ENCODE measurements around the gene STMN1. TPM values are rescaled to one million over a fixed set of nuclear protein-coding genes. Genes with fewer than 3 reads are reported as not detected.

Gene STMN1
- total and polyA plus RNA-seq, 2 experiments from 2014 or later: 227 to 1,890 TPM

- DNase-seq (ENCODE audit: low spot score): no peak
- Histone ChIP-seq H3F3A (replicated peaks; ENCODE audit: low read depth) (no peaks in the 10 kb centered on the region), H3K27me3 (ENCODE audit: insufficient read depth) (no peaks in the 10 kb centered on the region), H3K36me3 (ENCODE audit: insufficient read depth) (no peaks in the 10 kb centered on the region), H4K20me1 (replicated peaks; ENCODE audit: insufficient read depth) (no peaks in the 10 kb centered on the region), H3K9me2 (ENCODE audit: insufficient read depth) (no peaks in the 10 kb centered on the region), H3K4me3 (no peak overlapping the region), H3K79me2 (replicated peaks; ENCODE audit: insufficient read depth) (no peaks in the 10 kb centered on the region), H3K4me2 (no peak overlapping the region), H2AFZ (no peak overlapping the region), H3K27ac (ENCODE audit: low read depth) (no peak overlapping the region), H3K4me1 (ENCODE audit: insufficient read depth) (peaks cover 5% of the 10 kb centered on the region)
- Mint-ChIP-seq H3K27me3 (ENCODE audit: insufficient read depth, low read depth, poor library complexity) (peaks cover 2% of the 10 kb centered on the region), H3K4me3 (no peak overlapping the region), H3K4me1 (peaks cover 5% of the 10 kb centered on the region; the same call in 2 of the 3 replicates), H3K27ac (no peak overlapping the region), H3K9me3 (no peaks in the 10 kb centered on the region), H3K36me3 (ENCODE audit: low read depth) (no peaks in the 10 kb centered on the region)
- no peak for TF ChIP-seq CREB1 (CRISPR knock-in tag; IDR thresholded peaks at IDR 0.05; ENCODE audit: low read depth)
- no peak for TF ChIP-seq POLR2AphosphoS5 (IDR thresholded peaks at IDR 0.05; ENCODE audit: low read depth)
- TF ChIP-seq STAT1 (IDR thresholded peaks at IDR 0.05; ENCODE audit: unreplicated experiment): no peak
- TF ChIP-seq CTCF (conservative IDR thresholded peaks at IDR 0.05; ENCODE audit: low read depth in 2 of 2): no peak
- TF ChIP-seq ZNF114 (CRISPR knock-in tag; IDR thresholded peaks at IDR 0.05): no peak
- no peak for TF ChIP-seq REST (IDR thresholded peaks at IDR 0.05; ENCODE audit: unreplicated experiment)
- ATAC-seq: no peak
Measured at GRCh38 chr1:25913206-25913605, 7.0 kb upstream of the STMN1 start.

- Mint-ChIP-seq H3K27ac (no peak overlapping the region), H3K9me3 (no peaks in the 10 kb centered on the region), H3K4me3 (no peak overlapping the region), H3K36me3 (ENCODE audit: low read depth) (no peaks in the 10 kb centered on the region), H3K4me1 (peaks cover 6% of the 10 kb centered on the region), H3K27me3 (ENCODE audit: insufficient read depth, low read depth, poor library complexity) (no peaks in the 10 kb centered on the region)
- Histone ChIP-seq H3K27me3 (ENCODE audit: insufficient read depth) (no peaks in the 10 kb centered on the region), H3F3A (replicated peaks; ENCODE audit: low read depth) (no peaks in the 10 kb centered on the region), H3K79me2 (replicated peaks; ENCODE audit: insufficient read depth) (no peaks in the 10 kb centered on the region), H3K27ac (ENCODE audit: low read depth) (no peak overlapping the region), H3K4me3 (no peak overlapping the region), H4K20me1 (replicated peaks; ENCODE audit: insufficient read depth) (no peaks in the 10 kb centered on the region), H3K36me3 (ENCODE audit: insufficient read depth) (no peaks in the 10 kb centered on the region), H2AFZ (no peak overlapping the region), H3K9me2 (ENCODE audit: insufficient read depth) (no peaks in the 10 kb centered on the region), H3K4me1 (ENCODE audit: insufficient read depth) (peaks cover 9% of the 10 kb centered on the region), H3K4me2 (no peak overlapping the region)
- DNase-seq (ENCODE audit: low spot score) (no peak), ATAC-seq (no peak)
- no peak for TF ChIP-seq POLR2AphosphoS5 (IDR thresholded peaks at IDR 0.05; ENCODE audit: low read depth)
- TF ChIP-seq ZNF331 (CRISPR knock-in tag; IDR thresholded peaks at IDR 0.05; ENCODE audit: low read depth): no peak
- no peak for TF ChIP-seq CTCF (conservative IDR thresholded peaks at IDR 0.05; ENCODE audit: low read depth in 2 of 2)
Measured at GRCh38 chr1:25912076-25912831, 6.0 kb upstream of the STMN1 start.

All from GM23338 (cell line).